ENCODE measurements around the gene ABCA9. TPM values are rescaled to one million over a fixed set of nuclear protein-coding genes. Genes with fewer than 3 reads are reported as not detected.

ABCA9 gene
- total and polyA plus RNA-seq, 8 donors, result 2.4 to 11.0 (median 7.6) TPM

DNA sequence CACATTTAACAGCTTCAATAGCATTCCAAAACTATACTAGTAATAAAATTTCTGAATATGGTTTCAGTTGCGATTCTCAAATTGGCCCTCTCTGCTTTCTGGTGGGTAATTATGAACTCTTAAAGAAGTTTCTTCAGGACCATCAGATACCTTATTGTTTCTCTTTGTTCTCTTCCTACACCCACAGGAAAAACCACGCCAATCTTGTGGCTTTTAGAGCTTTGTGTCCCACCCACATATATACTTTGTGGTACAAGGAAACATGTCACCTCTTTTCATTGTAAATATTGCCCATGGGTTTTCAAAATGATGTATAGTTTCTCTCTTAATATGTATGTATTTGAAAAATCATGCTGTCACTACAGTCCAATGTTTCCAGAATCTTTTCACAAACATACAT, 12.1 kb downstream of the ABCA9 start:
- Histone ChIP-seq H3K4me1 (peaks cover 0 to 16% of the 10 kb centered on the region in 2 donors), H3K27me3 (no peaks in the 10 kb centered on the region), H3K4me3 (no peak overlapping the region), H3K36me3 (no peaks in the 10 kb centered on the region), H3K9me3 (no peaks in the 10 kb centered on the region), H3K27ac (peak overlapping the region in 1 of 2 donors; percentile 79)
- TF ChIP-seq, protein P1, sequence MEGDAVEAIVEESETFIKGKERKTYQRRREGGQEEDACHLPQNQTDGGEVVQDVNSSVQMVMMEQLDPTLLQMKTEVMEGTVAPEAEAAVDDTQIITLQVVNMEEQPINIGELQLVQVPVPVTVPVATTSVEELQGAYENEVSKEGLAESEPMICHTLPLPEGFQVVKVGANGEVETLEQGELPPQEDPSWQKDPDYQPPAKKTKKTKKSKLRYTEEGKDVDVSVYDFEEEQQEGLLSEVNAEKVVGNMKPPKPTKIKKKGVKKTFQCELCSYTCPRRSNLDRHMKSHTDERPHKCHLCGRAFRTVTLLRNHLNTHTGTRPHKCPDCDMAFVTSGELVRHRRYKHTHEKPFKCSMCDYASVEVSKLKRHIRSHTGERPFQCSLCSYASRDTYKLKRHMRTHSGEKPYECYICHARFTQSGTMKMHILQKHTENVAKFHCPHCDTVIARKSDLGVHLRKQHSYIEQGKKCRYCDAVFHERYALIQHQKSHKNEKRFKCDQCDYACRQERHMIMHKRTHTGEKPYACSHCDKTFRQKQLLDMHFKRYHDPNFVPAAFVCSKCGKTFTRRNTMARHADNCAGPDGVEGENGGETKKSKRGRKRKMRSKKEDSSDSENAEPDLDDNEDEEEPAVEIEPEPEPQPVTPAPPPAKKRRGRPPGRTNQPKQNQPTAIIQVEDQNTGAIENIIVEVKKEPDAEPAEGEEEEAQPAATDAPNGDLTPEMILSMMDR (IDR thresholded peaks at IDR 0.05), result no peak
- no peak for ATAC-seq
- intact Hi-C loops (cut with DNase I), result no loop called here
- no peak for DNase-seq

DNA sequence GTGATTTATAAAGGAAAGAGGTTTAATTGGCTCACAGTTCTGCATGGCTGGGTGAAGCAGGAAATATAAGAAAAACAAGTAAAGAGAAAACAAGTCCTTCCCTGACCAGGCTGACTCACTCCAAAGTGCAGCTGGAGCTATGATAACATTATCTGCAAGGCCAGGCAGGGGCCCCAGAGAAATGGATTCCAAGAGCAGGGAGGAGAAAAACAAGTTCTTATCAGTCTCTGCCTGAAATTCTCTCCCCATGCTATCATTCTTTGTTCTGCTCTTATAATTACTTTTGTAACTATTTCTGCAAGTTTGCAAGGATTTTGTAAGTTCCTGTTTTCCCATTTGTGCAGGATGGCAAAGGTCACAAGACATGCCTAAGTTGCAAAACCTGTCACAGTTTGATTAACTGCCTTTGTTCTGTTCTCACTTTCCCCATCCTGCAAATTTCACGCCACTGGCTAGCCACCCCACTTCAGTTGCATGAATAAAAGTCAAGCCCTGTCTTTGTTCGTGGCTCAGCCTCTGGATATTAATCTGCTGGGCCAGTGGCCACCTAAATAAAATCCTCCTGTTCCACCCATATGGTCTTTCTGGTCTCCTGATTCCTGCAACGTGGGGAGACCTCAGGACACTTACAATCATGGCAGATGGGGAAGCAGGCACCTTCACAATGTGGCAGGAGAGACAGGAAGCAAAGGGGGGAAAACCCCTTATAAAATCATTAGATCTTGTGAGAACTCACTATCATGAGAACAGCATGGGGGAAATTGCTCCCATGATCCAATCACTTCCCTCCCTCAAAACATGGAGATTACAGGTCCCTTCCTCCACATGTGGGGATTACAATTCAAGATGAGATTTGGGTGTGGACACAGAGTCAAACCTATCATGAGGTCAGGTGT, 13.1 kb downstream of the ABCA9 start:
- Histone ChIP-seq H3K4me3 (no peak overlapping the region), H3K9me3 (no peaks in the 10 kb centered on the region), H3K27me3 (no peaks in the 10 kb centered on the region), H3K36me3 (no peaks in the 10 kb centered on the region), H3K27ac (peak overlapping the region; percentile 15 to 79), H3K4me1 (peaks cover 0 to 16% of the 10 kb centered on the region in 2 donors)
- intact Hi-C loops (cut with DNase I), result no loop called here
- DNase-seq (peak in 2 of 4 donors; percentile 35 to 36), ATAC-seq (peak; percentile 81)
- TF ChIP-seq, protein P1 (IDR thresholded peaks at IDR 0.05), result no peak

DNA sequence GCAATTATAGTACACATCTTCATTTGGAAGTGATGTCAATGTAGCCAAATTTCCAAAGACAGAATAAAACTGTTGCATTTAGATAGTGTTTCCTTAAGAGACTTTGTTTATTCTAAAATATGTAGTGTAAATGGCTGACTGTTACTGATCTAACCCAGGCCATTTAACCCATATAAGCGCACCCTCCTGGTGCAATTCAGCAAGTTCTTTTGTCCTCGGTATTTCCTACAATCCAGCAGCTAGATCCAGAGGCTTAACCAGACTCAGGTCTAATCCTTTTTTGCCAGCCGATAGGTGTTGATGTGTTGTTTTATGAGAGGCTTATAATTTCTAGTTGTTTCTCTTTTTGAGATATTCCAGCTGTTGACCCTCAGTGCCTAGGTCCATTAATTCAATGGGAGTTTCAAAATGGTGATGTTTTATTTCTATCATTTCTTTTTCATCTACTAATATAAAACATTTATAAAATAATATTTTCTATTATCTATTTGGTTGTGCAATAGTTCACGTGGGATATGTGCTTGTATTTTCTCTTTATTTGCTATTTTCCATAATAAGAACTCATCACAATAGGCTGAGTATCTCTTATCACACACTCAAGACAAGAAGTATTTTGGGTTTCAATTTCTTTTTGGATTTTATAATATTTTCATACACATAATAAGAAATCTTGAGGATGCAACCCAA, 14.5 kb downstream of the ABCA9 start:
- Histone ChIP-seq H3K4me3 (no peak overlapping the region), H3K4me1 (peaks cover 0 to 16% of the 10 kb centered on the region in 2 donors), H3K36me3 (no peaks in the 10 kb centered on the region), H3K27ac (no peak overlapping the region), H3K27me3 (no peaks in the 10 kb centered on the region), H3K9me3 (no peaks in the 10 kb centered on the region)
- intact Hi-C loops (cut with DNase I), result no loop called here
- TF ChIP-seq, protein P1 (IDR thresholded peaks at IDR 0.05), result no peak
- no peak for ATAC-seq
- no peak for DNase-seq

DNA sequence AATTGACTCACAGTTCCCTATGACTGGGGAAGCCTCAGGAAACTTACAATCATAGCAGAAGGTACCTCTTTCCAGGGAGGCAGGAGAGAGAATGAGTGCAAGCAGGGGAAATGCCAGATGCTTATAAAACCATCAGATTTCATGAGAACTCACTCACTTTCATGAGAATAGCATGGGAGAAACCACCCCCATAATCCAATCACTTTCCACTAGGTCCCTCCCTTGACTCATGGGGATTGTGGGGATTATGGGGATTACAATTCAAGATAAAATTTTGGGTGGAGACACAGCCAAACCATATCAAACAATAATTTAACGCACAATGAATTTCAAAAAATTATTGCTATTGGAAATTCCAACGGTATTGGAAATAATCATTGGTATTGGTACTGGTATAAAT, 15.1 kb downstream of the ABCA9 start:
- DNase-seq (no peak), ATAC-seq (no peak)
- Histone ChIP-seq H3K27ac (no peak overlapping the region), H3K4me1 (peaks cover 0 to 16% of the 10 kb centered on the region in 2 donors), H3K27me3 (no peaks in the 10 kb centered on the region), H3K36me3 (no peaks in the 10 kb centered on the region), H3K4me3 (no peak overlapping the region), H3K9me3 (no peaks in the 10 kb centered on the region)
- TF ChIP-seq, protein P1 (IDR thresholded peaks at IDR 0.05), result no peak
- intact Hi-C loops (cut with DNase I), result no loop called here

DNA sequence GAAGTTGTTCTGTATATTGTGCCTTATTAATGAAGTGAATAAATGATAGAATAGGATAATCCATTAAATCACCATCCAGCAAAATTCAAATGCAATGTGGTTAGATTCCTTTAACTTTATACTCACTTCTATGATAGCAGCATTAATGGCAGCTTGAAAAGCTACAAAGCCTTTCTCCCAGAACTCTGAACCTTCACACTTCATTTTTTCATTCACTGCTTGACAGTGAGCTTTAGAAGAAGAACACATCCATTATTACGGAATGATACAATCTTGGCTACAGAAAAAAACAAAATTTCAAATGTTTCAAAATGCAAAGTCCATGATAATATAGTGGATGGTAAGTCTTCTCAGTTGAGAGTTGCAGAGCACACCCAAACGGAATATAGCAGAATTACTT, 16.4 kb downstream of the ABCA9 start:
- Histone ChIP-seq H3K27me3 (no peaks in the 10 kb centered on the region), H3K36me3 (no peaks in the 10 kb centered on the region), H3K4me3 (no peak overlapping the region), H3K27ac (no peak overlapping the region), H3K9me3 (no peaks in the 10 kb centered on the region), H3K4me1 (peaks cover 0 to 16% of the 10 kb centered on the region in 2 donors)
- intact Hi-C loops (cut with DNase I), result no loop called here
- ATAC-seq (no peak), DNase-seq (no peak)
- TF ChIP-seq, protein P1 (IDR thresholded peaks at IDR 0.05), result no peak
